SK-N-SH treated with all-trans-retinoic acid at 6 μM for 48 hours (cell line): ENCODE measurements around the gene KIF1A.

Experiments used
- BACH2 ChIP-seq: fragments of 250-450 bp; sonication (Bioruptor Pico); IDR thresholded peaks from 2 replicates; pipeline ENCODE4 v1.9.0; 2021; ENCODE audit warnings: mild to moderate bottlenecking, borderline replicate concordance
- CREB5 ChIP-seq: fragments of 250-450 bp; sonication (Bioruptor Pico); IDR thresholded peaks from 2 replicates; pipeline ENCODE4 v1.5.1; 2020; ENCODE audit warnings: low read depth, mild to moderate bottlenecking, moderate library complexity
- CSDC2 ChIP-seq: fragments of 250-450 bp; sonication (Bioruptor Pico); IDR thresholded peaks from 2 replicates; pipeline ENCODE4 v1.5.0; 2020; ENCODE audit warnings: mild to moderate bottlenecking, moderate library complexity
- CSRNP3 ChIP-seq: fragments of 250-450 bp; sonication (Bioruptor Pico); IDR thresholded peaks from 2 replicates; pipeline ENCODE4 v1.5.1; 2021; ENCODE audit warnings: mild to moderate bottlenecking, moderate library complexity
- ESRRG ChIP-seq: fragments of 250-450 bp; sonication (Bioruptor Pico); IDR thresholded peaks from 2 replicates; pipeline ENCODE4 v1.6.1; 2021; ENCODE audit warnings: mild to moderate bottlenecking
- GLIS3 ChIP-seq: fragments of 250-450 bp; sonication (Bioruptor Pico); IDR thresholded peaks from 2 replicates; pipeline ENCODE4 v1.5.0; 2020; ENCODE audit warnings: mild to moderate bottlenecking, moderate library complexity
- ISL1 ChIP-seq: fragments of 250-450 bp; sonication (Bioruptor Pico); IDR thresholded peaks from 2 replicates; pipeline ENCODE4 v2.1.2; 2022; ENCODE audit warnings: mild to moderate bottlenecking, moderate library complexity
- PATZ1 ChIP-seq: fragments of 250-450 bp; sonication (Bioruptor Pico); IDR thresholded peaks from 2 replicates; pipeline ENCODE4 v1.8.0; 2020; ENCODE audit warnings: mild to moderate bottlenecking, moderate library complexity, borderline replicate concordance
- POU6F1 ChIP-seq: fragments of 250-450 bp; sonication (Bioruptor Pico); IDR thresholded peaks from 2 replicates; pipeline ENCODE4 v1.8.0; 2021; ENCODE audit warnings: low read depth, mild to moderate bottlenecking, moderate library complexity, borderline replicate concordance
- ZFP3 ChIP-seq: fragments of 250-450 bp; sonication (Bioruptor Pico); IDR thresholded peaks from 2 replicates; pipeline ENCODE4 v1.5.0; 2020; ENCODE audit warnings: mild to moderate bottlenecking, moderate library complexity
- ZFP30 ChIP-seq: fragments of 450-650 bp; formaldehyde crosslinking; IDR thresholded peaks from 2 replicates; pipeline ENCODE4 v1.5.0; 2022; ENCODE audit warnings: mild to moderate bottlenecking, moderate library complexity
- ZNF70 ChIP-seq: fragments of 450-650 bp; formaldehyde crosslinking; IDR thresholded peaks from 2 replicates; pipeline ENCODE4 v1.5.0; 2020; ENCODE audit warnings: mild to moderate bottlenecking, moderate library complexity
- ZNF8 ChIP-seq: fragments of 450-650 bp; formaldehyde crosslinking; IDR thresholded peaks from 2 replicates; pipeline ENCODE4 v1.5.0; 2020; ENCODE audit warnings: mild to moderate bottlenecking, moderate library complexity

GRCh38 chr2:240701091-240701735 is 118.8 kb downstream of the KIF1A start:
- TF ChIP-seq CREB5 (CRISPR knock-in tag) (no peak), ZFP30 (CRISPR knock-in tag) (no peak), CSDC2 (CRISPR knock-in tag) (no peak), BACH2 (CRISPR knock-in tag) (no peak), ZFP3 (CRISPR knock-in tag) (no peak), ISL1 (CRISPR knock-in tag) (no peak), PATZ1 (CRISPR knock-in tag) (no peak), CSRNP3 (CRISPR knock-in tag) (no peak), POU6F1 (CRISPR knock-in tag) (no peak), ZNF70 (CRISPR knock-in tag) (no peak), GLIS3 (no peak), ZNF8 (no peak), ESRRG (no peak)
